ENCODE measurements around the gene PTPRJ.

Gene PTPRJ

GRCh38 chr11:48029681-48030290, 49.4 kb downstream of the PTPRJ start:
- H3K9me3 Mint-ChIP-seq (ENCODE audit: low read depth) = no peaks in the 10 kb centered on the region
- peaks cover 7% of the 10 kb centered on the region for H3K36me3 Mint-ChIP-seq
- H3K4me3 Mint-ChIP-seq = no peak overlapping the region
- H3K4me1 Mint-ChIP-seq (ENCODE audit: low read depth) = peaks cover 50% of the 10 kb centered on the region
- H3K27me3 Mint-ChIP-seq = no peaks in the 10 kb centered on the region
- peak overlapping the region; percentile 79 for H3K27ac Mint-ChIP-seq

GRCh38 chr11:48031602-48032001, 51.2 kb downstream of the PTPRJ start:
- peak overlapping the region; percentile 43 for H3K27ac Mint-ChIP-seq
- H3K4me1 Mint-ChIP-seq (ENCODE audit: low read depth) = peaks cover 67% of the 10 kb centered on the region
- peaks cover 8% of the 10 kb centered on the region for H3K36me3 Mint-ChIP-seq
- H3K9me3 Mint-ChIP-seq (ENCODE audit: low read depth) = no peaks in the 10 kb centered on the region
- H3K27me3 Mint-ChIP-seq = no peaks in the 10 kb centered on the region
- H3K4me3 Mint-ChIP-seq = no peak overlapping the region

- Mint-ChIP-seq H3K4me3 (no peak overlapping the region), H3K4me1 (ENCODE audit: low read depth) (peaks cover 70% of the 10 kb centered on the region), H3K9me3 (ENCODE audit: low read depth) (no peaks in the 10 kb centered on the region), H3K36me3 (peaks cover 8% of the 10 kb centered on the region), H3K27ac (no peak overlapping the region), H3K27me3 (no peaks in the 10 kb centered on the region)
These were observed 52.4 kb downstream of the PTPRJ start for GRCh38 chr11:48032721-48033120.

- Mint-ChIP-seq H3K27me3 (no peaks in the 10 kb centered on the region), H3K27ac (no peak overlapping the region), H3K36me3 (peaks cover 8% of the 10 kb centered on the region), H3K4me1 (ENCODE audit: low read depth) (peaks cover 69% of the 10 kb centered on the region), H3K9me3 (ENCODE audit: low read depth) (no peaks in the 10 kb centered on the region), H3K4me3 (no peak overlapping the region)
These were observed 53.6 kb downstream of the PTPRJ start for GRCh38 chr11:48033918-48034341.

- peaks cover 8% of the 10 kb centered on the region for H3K36me3 Mint-ChIP-seq
- H3K27me3 Mint-ChIP-seq = no peaks in the 10 kb centered on the region
- H3K4me1 Mint-ChIP-seq (ENCODE audit: low read depth) = peaks cover 57% of the 10 kb centered on the region
- no peak overlapping the region for H3K27ac Mint-ChIP-seq
- H3K4me3 Mint-ChIP-seq = peak overlapping the region; percentile 18
- H3K9me3 Mint-ChIP-seq (ENCODE audit: low read depth) = no peaks in the 10 kb centered on the region
These were observed 54.8 kb downstream of the PTPRJ start for GRCh38 chr11:48034926-48035871.

DNA sequence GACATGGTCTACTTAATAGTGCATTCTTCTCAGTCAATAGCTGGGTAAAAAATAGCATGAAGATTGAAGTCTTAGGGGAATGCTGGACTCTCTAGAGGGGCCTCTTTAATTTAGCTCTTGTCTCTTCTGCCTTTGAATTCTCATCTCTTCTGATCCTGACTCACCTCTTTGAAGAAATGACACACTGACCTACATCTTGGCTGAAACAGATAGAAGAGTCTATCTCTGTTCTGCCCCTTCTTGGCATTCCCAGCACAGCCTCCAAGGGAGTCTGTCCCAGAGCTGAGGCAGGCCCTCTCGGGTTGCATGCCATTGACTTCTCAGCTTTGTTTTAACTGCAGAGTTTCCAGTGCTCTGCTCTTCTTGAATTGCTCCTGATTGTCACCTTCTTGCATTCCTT, 55.7 kb downstream of the PTPRJ start:
- Mint-ChIP-seq H3K27ac (peak overlapping the region; percentile 51), H3K36me3 (peaks cover 9% of the 10 kb centered on the region), H3K4me3 (no peak overlapping the region), H3K9me3 (ENCODE audit: low read depth) (no peaks in the 10 kb centered on the region), H3K27me3 (no peaks in the 10 kb centered on the region), H3K4me1 (ENCODE audit: low read depth) (peaks cover 57% of the 10 kb centered on the region)

DNA sequence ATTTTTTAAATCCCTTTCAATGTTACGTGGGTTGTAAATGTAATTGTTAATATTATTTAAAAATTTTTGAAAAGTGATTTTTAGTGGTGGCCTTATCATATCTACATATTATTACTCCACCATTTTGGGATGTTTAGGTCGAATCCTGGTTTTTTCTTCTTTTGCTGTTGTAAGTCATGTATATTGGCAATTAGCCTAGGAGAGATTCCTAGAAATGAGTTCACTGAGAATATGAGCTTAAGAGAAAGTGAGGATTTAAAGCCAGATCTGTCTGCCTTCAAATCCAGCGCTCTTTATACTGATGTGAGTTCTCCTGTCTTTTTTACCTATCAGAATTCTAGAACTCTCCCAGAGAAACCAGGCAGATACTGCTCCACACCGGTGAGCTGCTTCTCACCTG, 56.1 kb downstream of the PTPRJ start:
- Mint-ChIP-seq H3K36me3 (peaks cover 11% of the 10 kb centered on the region), H3K27ac (no peak overlapping the region), H3K4me3 (no peak overlapping the region), H3K4me1 (ENCODE audit: low read depth) (peaks cover 56% of the 10 kb centered on the region), H3K27me3 (no peaks in the 10 kb centered on the region), H3K9me3 (ENCODE audit: low read depth) (no peaks in the 10 kb centered on the region)

DNA sequence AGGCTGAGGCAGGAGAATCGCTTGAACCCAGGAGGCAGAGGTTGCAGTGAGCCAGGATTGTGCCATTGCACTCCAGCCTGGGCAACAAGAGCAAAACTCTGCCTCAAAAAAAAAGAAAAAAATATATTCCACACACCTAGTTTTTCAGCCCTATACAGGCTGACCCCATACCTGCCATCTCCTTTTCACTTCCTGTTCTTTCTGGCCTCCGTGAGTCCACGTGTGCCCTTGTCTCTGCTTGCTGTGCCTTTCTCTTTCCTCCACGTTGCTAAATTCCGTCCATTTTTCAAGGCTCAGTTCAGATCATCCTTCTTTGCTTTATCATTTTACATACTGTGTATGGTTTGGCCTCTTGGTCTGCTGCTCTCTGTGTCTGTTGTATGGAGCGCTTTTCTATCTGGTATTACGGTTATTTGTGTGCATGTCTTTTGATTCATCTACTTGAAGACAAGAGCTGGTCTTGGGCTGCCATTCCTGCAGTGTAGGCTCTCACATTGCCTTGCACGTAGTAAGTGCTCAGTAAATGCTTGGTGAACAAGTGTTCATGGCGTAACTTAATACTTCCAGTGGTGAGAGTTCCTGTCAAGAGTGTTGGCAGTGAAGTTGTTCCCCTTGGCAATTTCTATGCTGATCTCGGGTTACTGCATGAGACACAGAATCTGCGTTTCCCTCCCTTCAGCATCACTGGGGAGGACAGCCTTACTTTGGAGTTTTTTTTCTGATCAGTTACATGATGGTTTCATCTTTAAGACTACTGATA, 57.5 kb downstream of the PTPRJ start:
- H3K27ac Mint-ChIP-seq = peak overlapping the region; percentile 48
- no peaks in the 10 kb centered on the region for H3K9me3 Mint-ChIP-seq (ENCODE audit: low read depth)
- H3K4me1 Mint-ChIP-seq (ENCODE audit: low read depth) = peaks cover 53% of the 10 kb centered on the region
- H3K27me3 Mint-ChIP-seq = no peaks in the 10 kb centered on the region
- no peak overlapping the region for H3K4me3 Mint-ChIP-seq
- peaks cover 11% of the 10 kb centered on the region for H3K36me3 Mint-ChIP-seq

DNA sequence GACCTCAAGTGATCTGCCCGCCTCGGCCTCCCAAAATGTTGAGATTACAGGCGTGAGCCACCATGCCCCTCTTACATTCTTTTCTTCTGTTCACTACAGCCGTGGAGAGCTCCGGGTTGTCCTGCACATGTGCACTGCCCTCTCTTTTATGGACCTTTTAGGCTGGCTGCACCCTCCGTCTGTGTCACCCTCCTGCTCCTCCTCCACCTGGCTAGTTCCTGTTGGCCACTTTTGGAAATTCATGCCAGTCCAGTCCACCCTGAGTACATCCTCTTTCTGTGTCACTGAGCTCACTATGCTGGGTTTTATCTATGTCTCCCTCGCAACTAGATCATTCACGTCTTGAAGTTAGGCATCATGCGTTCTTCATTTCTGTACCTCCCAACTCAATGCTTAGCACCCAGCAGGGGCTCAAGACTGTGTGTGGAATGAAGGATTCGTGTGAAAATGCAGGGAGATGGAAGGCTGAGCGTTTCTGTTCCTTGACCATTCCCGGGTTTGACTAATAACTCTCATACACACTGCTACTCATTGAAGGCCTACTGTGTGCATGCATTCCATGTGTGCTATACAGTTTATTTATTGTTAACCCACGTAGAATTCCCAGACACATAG, 60.6 kb downstream of the PTPRJ start:
- H3K27ac Mint-ChIP-seq = no peak overlapping the region
- no peaks in the 10 kb centered on the region for H3K9me3 Mint-ChIP-seq (ENCODE audit: low read depth)
- H3K4me1 Mint-ChIP-seq (ENCODE audit: low read depth) = peaks cover 56% of the 10 kb centered on the region
- peaks cover 3% of the 10 kb centered on the region for H3K36me3 Mint-ChIP-seq
- no peak overlapping the region for H3K4me3 Mint-ChIP-seq
- H3K27me3 Mint-ChIP-seq = no peaks in the 10 kb centered on the region

- Mint-ChIP-seq H3K4me3 (no peak overlapping the region), H3K9me3 (ENCODE audit: low read depth) (no peaks in the 10 kb centered on the region), H3K4me1 (ENCODE audit: low read depth) (peaks cover 52% of the 10 kb centered on the region), H3K27me3 (no peaks in the 10 kb centered on the region), H3K36me3 (peaks cover 6% of the 10 kb centered on the region), H3K27ac (peak overlapping the region; percentile 13)
These were observed 61.7 kb downstream of the PTPRJ start for GRCh38 chr11:48041877-48042695.

DNA sequence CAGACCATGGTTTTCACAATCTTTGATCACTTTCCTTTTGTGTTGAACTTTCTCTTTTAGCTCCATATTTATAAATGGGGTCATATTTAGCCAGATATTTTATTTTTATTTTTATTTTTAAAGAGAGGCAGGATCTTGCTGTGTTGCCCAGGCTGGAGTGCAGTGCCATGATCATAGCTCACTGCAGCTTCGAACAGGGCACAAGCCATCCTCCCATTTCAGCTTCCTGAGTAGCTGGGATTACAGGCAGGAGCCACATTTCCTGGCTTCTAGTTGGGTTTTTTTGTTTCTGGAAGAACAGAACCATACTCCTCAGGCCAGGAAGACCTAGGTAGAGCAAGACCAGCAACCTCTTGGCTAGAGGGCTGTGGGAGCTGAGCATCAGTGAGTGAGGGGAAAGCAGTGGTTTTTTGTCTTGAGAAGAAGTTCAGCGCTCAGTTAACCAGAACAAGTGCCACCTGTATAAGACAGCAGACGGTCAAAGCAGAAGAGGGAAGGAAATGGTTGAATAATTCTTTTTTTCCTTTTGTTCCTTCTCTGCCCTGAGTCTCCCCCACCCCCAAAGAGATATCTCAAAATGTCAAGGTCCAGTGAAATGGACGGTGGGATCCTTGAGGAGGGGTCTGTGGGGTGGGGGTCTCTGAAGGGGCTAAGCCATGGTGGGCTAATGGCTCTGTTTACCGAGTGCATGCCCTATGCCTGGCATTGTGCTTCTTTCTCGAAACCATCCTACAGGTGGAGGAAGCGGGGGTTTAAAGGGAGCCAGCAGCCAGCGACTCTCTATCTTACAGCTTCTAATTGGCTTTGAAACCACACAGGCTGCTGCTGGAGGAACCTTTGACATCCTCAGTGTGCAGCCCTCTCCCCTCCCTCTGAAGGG, 63.0 kb downstream of the PTPRJ start:
- Mint-ChIP-seq H3K9me3 (ENCODE audit: low read depth) (no peaks in the 10 kb centered on the region), H3K27me3 (no peaks in the 10 kb centered on the region), H3K36me3 (peaks cover 6% of the 10 kb centered on the region), H3K4me3 (peak overlapping the region; percentile 35), H3K27ac (peak overlapping the region; percentile 16), H3K4me1 (ENCODE audit: low read depth) (peaks cover 51% of the 10 kb centered on the region)

DNA sequence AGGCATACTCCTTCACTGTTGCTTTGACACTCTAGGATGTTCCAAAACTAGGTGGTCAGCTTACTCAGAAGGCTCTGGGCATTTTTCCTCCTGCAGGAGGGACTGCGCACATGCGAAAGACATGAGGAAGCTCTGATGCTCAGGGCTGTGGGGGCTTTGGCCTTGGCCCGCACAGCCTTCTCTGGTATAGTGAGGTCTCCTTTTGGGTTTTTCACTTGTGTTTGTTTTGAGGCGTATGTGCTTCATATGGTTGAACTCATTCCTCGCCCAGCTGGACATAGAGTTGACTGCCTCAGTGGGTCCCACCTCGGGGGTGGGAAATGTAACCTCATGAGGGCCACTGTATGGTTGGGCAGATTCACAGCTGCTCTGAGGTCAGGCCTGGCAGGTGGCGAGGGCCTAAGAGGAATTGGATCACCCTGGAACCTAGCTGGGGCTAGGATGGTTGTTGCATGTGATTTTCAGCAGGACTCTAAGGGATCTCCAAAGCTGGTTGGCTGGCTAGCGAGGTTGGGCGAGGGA, 63.7 kb downstream of the PTPRJ start:
- Mint-ChIP-seq H3K27ac (peak overlapping the region; percentile 16), H3K4me1 (ENCODE audit: low read depth) (peaks cover 53% of the 10 kb centered on the region), H3K36me3 (peaks cover 8% of the 10 kb centered on the region), H3K4me3 (peak overlapping the region; percentile 27), H3K27me3 (no peaks in the 10 kb centered on the region), H3K9me3 (ENCODE audit: low read depth) (no peaks in the 10 kb centered on the region)

- H3K27me3 Mint-ChIP-seq = no peaks in the 10 kb centered on the region
These were observed 64.2 kb downstream of the PTPRJ start for GRCh38 chr11:48044577-48044976.

More at GRCh38 chr11:48044577-48044976, 64.2 kb downstream of the PTPRJ start:
- peaks cover 52% of the 10 kb centered on the region for H3K4me1 Mint-ChIP-seq (ENCODE audit: low read depth)
- H3K4me3 Mint-ChIP-seq = no peak overlapping the region
- H3K36me3 Mint-ChIP-seq = peaks cover 8% of the 10 kb centered on the region
- no peak overlapping the region for H3K27ac Mint-ChIP-seq
- H3K9me3 Mint-ChIP-seq (ENCODE audit: low read depth) = no peaks in the 10 kb centered on the region
